ENCODE measurements around the gene FLT3.

Gene FLT3

DNA sequence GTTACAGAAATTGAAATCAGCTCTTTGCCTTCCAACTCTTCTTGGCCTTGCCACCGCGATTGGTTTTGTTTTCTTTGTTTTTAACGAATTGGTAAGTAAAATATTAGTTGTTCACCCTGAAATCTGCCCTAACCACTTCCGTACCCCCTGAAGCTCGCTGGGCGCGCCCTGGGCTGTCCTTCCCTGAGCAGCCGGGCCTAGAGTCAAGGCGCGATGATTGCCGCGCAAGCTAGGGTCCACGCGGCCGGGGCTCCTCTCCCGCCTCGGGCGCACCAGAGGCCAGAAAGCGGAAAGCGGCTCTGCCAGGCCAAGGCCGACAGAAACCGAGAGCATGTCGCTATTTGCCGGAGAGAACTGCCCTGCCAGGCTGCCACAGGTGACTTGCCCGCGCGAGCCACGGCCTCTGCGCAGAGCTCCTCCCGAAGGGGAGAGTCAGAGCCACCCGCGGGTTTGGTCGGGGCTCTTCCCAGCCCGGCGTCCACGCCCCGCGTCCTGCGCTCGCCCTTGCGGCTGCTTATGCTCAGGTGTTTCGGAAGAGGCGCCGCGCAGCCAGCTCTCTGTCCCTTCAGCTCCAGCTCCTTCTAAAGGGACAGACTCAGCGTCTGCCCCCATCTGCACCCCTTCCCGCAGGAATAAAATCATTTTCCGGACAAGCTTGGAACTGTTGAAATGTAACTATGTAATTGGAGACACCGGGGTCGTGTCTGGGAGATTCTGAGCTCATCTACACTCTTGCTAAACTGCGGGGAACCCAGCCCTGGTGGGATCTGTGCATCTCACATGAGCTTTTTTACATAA, 124.6 kb downstream of the FLT3 start:
- Histone ChIP-seq H3K36me3 (ENCODE audit: control insufficient read depth in 2 of 2, insufficient read depth in 1 of 2, low read length in 2 of 2) (no peaks in the 10 kb centered on the region), H3K9me3 (ENCODE audit: control insufficient read depth, insufficient read depth, low read depth, low read length) (no peaks in the 10 kb centered on the region), H3K4me1 (ENCODE audit: control insufficient read depth, insufficient read depth, low read length) (no peaks in the 10 kb centered on the region), H3K27ac (ENCODE audit: extremely low read depth, low read depth, low read length) (no peak overlapping the region), H3K4me3 (ENCODE audit: low read depth, low read length) (no peak overlapping the region)
- TF ChIP-seq WT1 (tag by site-specific recombination; IDR thresholded peaks at IDR 0.05) (no peak), BCL6B (tag by site-specific recombination; IDR thresholded peaks at IDR 0.05) (no peak), ZSCAN30 (tag by site-specific recombination; IDR thresholded peaks at IDR 0.05) (no peak), ZNF596 (tag by site-specific recombination; IDR thresholded peaks at IDR 0.05) (no peak), ZNF560 (tag by site-specific recombination; IDR thresholded peaks at IDR 0.05; ENCODE audit: borderline replicate concordance) (no peak), MEIS1 (CRISPR knock-in tag; IDR thresholded peaks at IDR 0.05; ENCODE audit: borderline replicate concordance) (no peak), SCRT1 (tag by site-specific recombination; IDR thresholded peaks at IDR 0.05; ENCODE audit: borderline replicate concordance) (no peak)
- TF ChIP-seq, protein P1, sequence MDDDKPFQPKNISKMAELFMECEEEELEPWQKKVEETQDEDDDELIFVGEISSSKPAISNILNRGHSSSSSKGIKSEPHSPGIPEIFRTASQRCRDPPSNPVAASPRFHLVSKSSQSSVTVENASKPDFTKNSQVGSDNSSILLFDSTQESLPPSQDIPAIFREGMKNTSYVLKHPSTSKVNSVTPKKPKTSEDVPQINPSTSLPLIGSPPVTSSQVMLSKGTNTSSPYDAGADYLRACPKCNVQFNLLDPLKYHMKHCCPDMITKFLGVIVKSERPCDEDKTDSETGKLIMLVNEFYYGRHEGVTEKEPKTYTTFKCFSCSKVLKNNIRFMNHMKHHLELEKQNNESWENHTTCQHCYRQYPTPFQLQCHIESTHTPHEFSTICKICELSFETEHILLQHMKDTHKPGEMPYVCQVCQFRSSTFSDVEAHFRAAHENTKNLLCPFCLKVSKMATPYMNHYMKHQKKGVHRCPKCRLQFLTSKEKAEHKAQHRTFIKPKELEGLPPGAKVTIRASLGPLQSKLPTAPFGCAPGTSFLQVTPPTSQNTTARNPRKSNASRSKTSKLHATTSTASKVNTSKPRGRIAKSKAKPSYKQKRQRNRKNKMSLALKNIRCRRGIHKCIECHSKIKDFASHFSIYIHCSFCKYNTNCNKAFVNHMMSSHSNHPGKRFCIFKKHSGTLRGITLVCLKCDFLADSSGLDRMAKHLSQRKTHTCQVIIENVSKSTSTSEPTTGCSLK (tag by site-specific recombination; IDR thresholded peaks at IDR 0.05): no peak
- ChIA-PET CTCF (interaction anchor here (0.7 to 1.2 kb wide), 2 partner anchors 9 to 149 kb away, joined by 3 to 4 read pairs; no protein-coding TSS in a partner anchor), POLR2A (no interaction called here)

DNA sequence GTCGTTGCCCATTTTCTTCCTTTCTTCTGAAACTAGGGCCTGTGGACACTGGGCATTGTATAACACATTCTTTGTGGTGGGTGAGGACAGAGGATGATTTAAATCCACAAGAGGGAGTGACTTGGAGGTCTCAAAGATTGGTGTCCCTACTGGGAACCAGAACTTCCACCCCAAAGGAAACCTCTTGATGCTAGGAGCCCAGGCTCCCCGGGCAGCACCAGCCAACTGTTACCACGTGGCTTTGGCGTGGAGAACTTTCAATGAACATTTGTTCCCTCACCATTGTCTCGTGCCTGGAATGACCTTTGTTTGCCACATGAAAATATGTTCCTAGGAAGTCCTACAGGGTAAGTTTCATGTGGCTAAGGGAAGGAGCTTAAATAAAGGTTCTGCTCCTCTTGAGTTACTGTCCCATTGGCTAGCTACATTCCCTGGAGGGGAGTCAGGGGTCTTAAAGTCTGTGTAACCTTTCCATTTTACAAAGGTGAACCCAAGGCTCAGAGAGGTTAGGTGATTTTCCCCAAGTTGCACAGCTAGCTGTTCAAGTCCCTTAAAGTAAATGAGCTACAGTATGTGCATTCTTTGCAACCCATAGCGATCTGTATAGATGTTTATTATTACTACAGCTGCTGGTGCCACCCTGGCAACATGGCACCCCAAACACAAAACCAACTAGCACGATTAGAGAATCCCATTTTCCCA, 126.3 kb downstream of the FLT3 start:
- POLR2A ChIA-PET: no interaction called here
- Histone ChIP-seq H3K4me3 (ENCODE audit: low read depth, low read length) (no peak overlapping the region), H3K9me3 (ENCODE audit: control insufficient read depth, insufficient read depth, low read depth, low read length) (no peaks in the 10 kb centered on the region), H3K27ac (ENCODE audit: extremely low read depth, low read depth, low read length) (no peak overlapping the region), H3K36me3 (ENCODE audit: control insufficient read depth in 2 of 2, insufficient read depth in 1 of 2, low read length in 2 of 2) (no peaks in the 10 kb centered on the region), H3K4me1 (ENCODE audit: control insufficient read depth, insufficient read depth, low read length) (no peaks in the 10 kb centered on the region)
- CTCF ChIA-PET: interaction anchor here (1.1 kb wide), 1 partner anchor 19 kb away, joined by 3 read pairs; no protein-coding TSS in a partner anchor
- TF ChIP-seq HOXD13 (CRISPR knock-in tag; IDR thresholded peaks at IDR 0.05; ENCODE audit: borderline replicate concordance) (no peak), ZNF501 (tag by site-specific recombination; IDR thresholded peaks at IDR 0.05) (no peak), ZNF768 (tag by site-specific recombination; IDR thresholded peaks at IDR 0.05) (0 out of 2 replicates have a peak, but pooled peaks have one; percentile 29)
- TF ChIP-seq, protein P2, sequence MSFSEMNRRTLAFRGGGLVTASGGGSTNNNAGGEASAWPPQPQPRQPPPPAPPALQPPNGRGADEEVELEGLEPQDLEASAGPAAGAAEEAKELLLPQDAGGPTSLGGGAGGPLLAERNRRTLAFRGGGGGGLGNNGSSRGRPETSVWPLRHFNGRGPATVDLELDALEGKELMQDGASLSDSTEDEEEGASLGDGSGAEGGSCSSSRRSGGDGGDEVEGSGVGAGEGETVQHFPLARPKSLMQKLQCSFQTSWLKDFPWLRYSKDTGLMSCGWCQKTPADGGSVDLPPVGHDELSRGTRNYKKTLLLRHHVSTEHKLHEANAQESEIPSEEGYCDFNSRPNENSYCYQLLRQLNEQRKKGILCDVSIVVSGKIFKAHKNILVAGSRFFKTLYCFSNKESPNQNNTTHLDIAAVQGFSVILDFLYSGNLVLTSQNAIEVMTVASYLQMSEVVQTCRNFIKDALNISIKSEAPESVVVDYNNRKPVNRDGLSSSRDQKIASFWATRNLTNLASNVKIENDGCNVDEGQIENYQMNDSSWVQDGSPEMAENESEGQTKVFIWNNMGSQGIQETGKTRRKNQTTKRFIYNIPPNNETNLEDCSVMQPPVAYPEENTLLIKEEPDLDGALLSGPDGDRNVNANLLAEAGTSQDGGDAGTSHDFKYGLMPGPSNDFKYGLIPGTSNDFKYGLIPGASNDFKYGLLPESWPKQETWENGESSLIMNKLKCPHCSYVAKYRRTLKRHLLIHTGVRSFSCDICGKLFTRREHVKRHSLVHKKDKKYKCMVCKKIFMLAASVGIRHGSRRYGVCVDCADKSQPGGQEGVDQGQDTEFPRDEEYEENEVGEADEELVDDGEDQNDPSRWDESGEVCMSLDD (tag by site-specific recombination; IDR thresholded peaks at IDR 0.05): no peak
- TF ChIP-seq, protein P3, sequence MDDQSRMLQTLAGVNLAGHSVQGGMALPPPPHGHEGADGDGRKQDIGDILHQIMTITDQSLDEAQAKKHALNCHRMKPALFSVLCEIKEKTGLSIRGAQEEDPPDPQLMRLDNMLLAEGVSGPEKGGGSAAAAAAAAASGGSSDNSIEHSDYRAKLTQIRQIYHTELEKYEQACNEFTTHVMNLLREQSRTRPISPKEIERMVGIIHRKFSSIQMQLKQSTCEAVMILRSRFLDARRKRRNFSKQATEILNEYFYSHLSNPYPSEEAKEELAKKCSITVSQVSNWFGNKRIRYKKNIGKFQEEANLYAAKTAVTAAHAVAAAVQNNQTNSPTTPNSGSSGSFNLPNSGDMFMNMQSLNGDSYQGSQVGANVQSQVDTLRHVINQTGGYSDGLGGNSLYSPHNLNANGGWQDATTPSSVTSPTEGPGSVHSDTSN (CRISPR knock-in tag; IDR thresholded peaks at IDR 0.05): no peak
